Right lobe of liver (tissue), 4 donors: ENCODE results near the gene ZFX.

ENCODE experiments used
- POLR2A ChIP-seq: fragments of 450-650 bp; IDR thresholded peaks from one replicate; pipeline ENCODE4 v1.6.1; 2017; ENCODE audit warnings: antibody characterized with exemption, mild to moderate bottlenecking
- TF ChIP-seq, protein P1 (sequence below), 4 donors: fragments of 200-600 bp in 3 of 4; fragments of 450-650 bp in 1 of 4; IDR thresholded peaks; one replicate each; pipeline versions ENCODE4 v1.5.1 to v1.8.0; 2016 to 2022; ENCODE audit warnings: antibody characterized with exemption in 4 of 4, mild to moderate bottlenecking in 2 of 4
- donor health status: DM: no; HTN: no; CAD: no.
- donor health status: DM: no; HTN: no; CAD: no.
- donor health status: DM: no; HTN: yes; CAD: no.

DNA sequence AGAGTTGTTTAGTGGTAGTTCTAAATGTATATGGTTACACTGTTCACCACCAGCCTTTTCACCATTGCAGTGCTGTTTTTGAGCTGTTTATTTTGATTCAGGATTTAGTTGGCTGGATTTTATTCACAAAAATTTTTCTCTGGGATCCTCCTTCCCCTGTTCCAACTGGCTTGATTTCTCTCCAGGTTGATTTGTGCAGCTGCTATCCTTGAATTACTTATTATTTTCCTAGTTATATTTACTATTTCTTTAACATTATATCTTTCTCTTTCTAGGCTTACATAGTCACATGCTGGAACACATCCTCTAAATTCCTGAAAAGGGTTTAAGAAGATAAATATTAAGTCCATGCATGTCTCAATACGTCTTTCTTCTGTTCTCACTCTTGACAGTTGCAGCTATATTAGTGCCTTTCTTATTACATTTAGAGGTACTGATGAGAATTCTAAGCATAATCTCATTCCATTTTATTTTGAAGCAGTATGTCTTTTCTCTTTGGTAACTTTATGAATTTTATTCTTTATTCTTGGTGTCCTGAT, 82.2 kb downstream of the ZFX start:
- TF ChIP-seq, protein P1, sequence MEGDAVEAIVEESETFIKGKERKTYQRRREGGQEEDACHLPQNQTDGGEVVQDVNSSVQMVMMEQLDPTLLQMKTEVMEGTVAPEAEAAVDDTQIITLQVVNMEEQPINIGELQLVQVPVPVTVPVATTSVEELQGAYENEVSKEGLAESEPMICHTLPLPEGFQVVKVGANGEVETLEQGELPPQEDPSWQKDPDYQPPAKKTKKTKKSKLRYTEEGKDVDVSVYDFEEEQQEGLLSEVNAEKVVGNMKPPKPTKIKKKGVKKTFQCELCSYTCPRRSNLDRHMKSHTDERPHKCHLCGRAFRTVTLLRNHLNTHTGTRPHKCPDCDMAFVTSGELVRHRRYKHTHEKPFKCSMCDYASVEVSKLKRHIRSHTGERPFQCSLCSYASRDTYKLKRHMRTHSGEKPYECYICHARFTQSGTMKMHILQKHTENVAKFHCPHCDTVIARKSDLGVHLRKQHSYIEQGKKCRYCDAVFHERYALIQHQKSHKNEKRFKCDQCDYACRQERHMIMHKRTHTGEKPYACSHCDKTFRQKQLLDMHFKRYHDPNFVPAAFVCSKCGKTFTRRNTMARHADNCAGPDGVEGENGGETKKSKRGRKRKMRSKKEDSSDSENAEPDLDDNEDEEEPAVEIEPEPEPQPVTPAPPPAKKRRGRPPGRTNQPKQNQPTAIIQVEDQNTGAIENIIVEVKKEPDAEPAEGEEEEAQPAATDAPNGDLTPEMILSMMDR (IDR thresholded peaks at IDR 0.05): no peak
- no peak for TF ChIP-seq POLR2A
